ENCODE data around the gene LMAN1L. TPM values are rescaled to one million over a fixed set of nuclear protein-coding genes. Genes with fewer than 3 reads are reported as not detected.

Gene LMAN1L
- total and polyA plus RNA-seq, 4 donors: 0.08 TPM; not detected in 3

- no peak overlapping the region for H3K27ac ChIP-seq (ENCODE audit: low read depth in 1 of 2, low read length in 2 of 2)
- H3K9ac ChIP-seq (ENCODE audit: low read depth in 1 of 2, low read length in 2 of 2): no peak overlapping the region
- no peak overlapping the region for H3K4me3 ChIP-seq (ENCODE audit: low read depth in 1 of 3, low read length in 3 of 3)
- H3K4me1 ChIP-seq (ENCODE audit: control insufficient read depth in 4 of 4, insufficient read depth in 4 of 4, low read length in 3 of 4): peaks cover 0 to 2% (median under 1%) of the 10 kb centered on the region in 4 donors
- H3K9me3 ChIP-seq (ENCODE audit: control insufficient read depth in 4 of 4, low read length in 3 of 4): no peaks in the 10 kb centered on the region
- H3K36me3 ChIP-seq (ENCODE audit: control insufficient read depth in 4 of 4, insufficient read depth in 3 of 4, low read depth in 1 of 4, low read length in 3 of 4): no peaks in the 10 kb centered on the region
- no peak for TF ChIP-seq JUND (IDR thresholded peaks at IDR 0.05)
- no peak for TF ChIP-seq EGR1 (IDR thresholded peaks at IDR 0.05; ENCODE audit: low read depth in 2 of 2)
- TF ChIP-seq RXRA (IDR thresholded peaks at IDR 0.05): no peak
- no peak for TF ChIP-seq YY1 (IDR thresholded peaks at IDR 0.05)
- TF ChIP-seq FOXA1 (IDR thresholded peaks at IDR 0.05): no peak
- TF ChIP-seq RAD21 (IDR thresholded peaks at IDR 0.05): no peak
- no peak for TF ChIP-seq HNF4A (conservative IDR thresholded peaks at IDR 0.05)
- no peak for TF ChIP-seq SP1 (IDR thresholded peaks at IDR 0.05)
- TF ChIP-seq CTCF (IDR thresholded peaks at IDR 0.05; ENCODE audit: low read depth, low read length, missing input control): no peak
- TF ChIP-seq TAF1 (conservative IDR thresholded peaks at IDR 0.05): no peak
- no peak for TF ChIP-seq REST (IDR thresholded peaks at IDR 0.05)
- no peak for TF ChIP-seq FOXA2 (IDR thresholded peaks at IDR 0.05)
- TF ChIP-seq MAX (IDR thresholded peaks at IDR 0.05): no peak
- TF ChIP-seq ATF3 (IDR thresholded peaks at IDR 0.05): no peak
- no peak for TF ChIP-seq ZBTB33 (IDR thresholded peaks at IDR 0.05)
- TF ChIP-seq GABPA (IDR thresholded peaks at IDR 0.05 in 1 of 2, conservative IDR thresholded peaks at IDR 0.05 in 1 of 2): no peak
- TF ChIP-seq NR2F2 (IDR thresholded peaks at IDR 0.05): no peak
- no peak for DNase-seq (ENCODE audit: low spot score)
- no peaks in the 10 kb centered on the region for H3K27me3 ChIP-seq (ENCODE audit: control insufficient read depth in 4 of 4, insufficient read depth in 4 of 4, low read length in 3 of 4)
- WGBS: 83% methylated on average over 7 of the region's 7 CpGs
Observed at GRCh38 chr15:74821790-74822158, 9.1 kb downstream of the LMAN1L start.

GRCh38 chr15:74822233-74822632 is 9.6 kb downstream of the LMAN1L start:
- Histone ChIP-seq H3K4me3 (ENCODE audit: low read depth in 1 of 3, low read length in 3 of 3) (no peak overlapping the region), H3K9me3 (ENCODE audit: control insufficient read depth in 4 of 4, low read length in 3 of 4) (no peaks in the 10 kb centered on the region), H3K9ac (ENCODE audit: low read depth in 1 of 2, low read length in 2 of 2) (no peak overlapping the region), H3K27ac (ENCODE audit: low read depth in 1 of 2, low read length in 2 of 2) (no peak overlapping the region), H3K4me1 (ENCODE audit: control insufficient read depth in 4 of 4, insufficient read depth in 4 of 4, low read length in 3 of 4) (peaks cover 0 to 2% (median under 1%) of the 10 kb centered on the region in 4 donors), H3K36me3 (ENCODE audit: control insufficient read depth in 4 of 4, insufficient read depth in 3 of 4, low read depth in 1 of 4, low read length in 3 of 4) (no peaks in the 10 kb centered on the region), H3K27me3 (ENCODE audit: control insufficient read depth in 4 of 4, insufficient read depth in 4 of 4, low read length in 3 of 4) (no peaks in the 10 kb centered on the region)
- no peak for TF ChIP-seq FOXA2 (IDR thresholded peaks at IDR 0.05)
- no peak for TF ChIP-seq RXRA (IDR thresholded peaks at IDR 0.05)
- no peak for TF ChIP-seq EGR1 (IDR thresholded peaks at IDR 0.05; ENCODE audit: low read depth in 2 of 2)
- no peak for TF ChIP-seq MAX (IDR thresholded peaks at IDR 0.05)
- TF ChIP-seq YY1 (IDR thresholded peaks at IDR 0.05): no peak
- TF ChIP-seq HNF4G (IDR thresholded peaks at IDR 0.05): no peak
- TF ChIP-seq ATF3 (IDR thresholded peaks at IDR 0.05): no peak
- no peak for TF ChIP-seq FOXA1 (IDR thresholded peaks at IDR 0.05)
- no peak for TF ChIP-seq SP1 (IDR thresholded peaks at IDR 0.05)
- no peak for TF ChIP-seq CTCF (IDR thresholded peaks at IDR 0.05; ENCODE audit: low read depth, low read length, missing input control)
- WGBS: 92% methylated on average over 4 of the region's 4 CpGs
- DNase-seq (ENCODE audit: low spot score): no peak
